WTC11 (cell line): ENCODE results near the gene VTN. TPM values are rescaled to one million over a fixed set of nuclear protein-coding genes. Genes with fewer than 3 reads are reported as not detected.

ENCODE experiments used
- ATF1 ChIP-seq: sonication (generic); formaldehyde crosslinking; IDR thresholded peaks from 2 replicates; pipeline ENCODE4 v1.8.1; 2023; ENCODE audit warnings: mild to moderate bottlenecking, moderate library complexity, missing genetic modification reagents
- ERG ChIP-seq: fragments of 250-450 bp; sonication (Bioruptor Pico); IDR thresholded peaks from 2 replicates; pipeline ENCODE4 v1.8.0; 2021; ENCODE audit warnings: mild to moderate bottlenecking
- FOXJ3 ChIP-seq: sonication (generic); formaldehyde crosslinking; IDR thresholded peaks from 2 replicates; pipeline ENCODE4 v1.9.0; 2021; ENCODE audit warnings: missing genetic modification reagents, mild to moderate bottlenecking, borderline replicate concordance
- FOXK1 ChIP-seq: sonication (generic); formaldehyde crosslinking; IDR thresholded peaks from 2 replicates; pipeline ENCODE4 v1.8.0; 2022; ENCODE audit warnings: mild to moderate bottlenecking, moderate library complexity, missing genetic modification reagents
- GTF2I ChIP-seq: fragments of 250-450 bp; sonication (Bioruptor Pico); conservative IDR thresholded peaks from 2 replicates; pipeline ENCODE4 v1.4.0; 2021; ENCODE audit warnings: mild to moderate bottlenecking
- KAT7 ChIP-seq: sonication (generic); formaldehyde crosslinking; IDR thresholded peaks from 2 replicates; pipeline ENCODE4 v1.8.1; 2023; ENCODE audit warnings: missing genetic modification reagents, mild to moderate bottlenecking, borderline replicate concordance
- NR3C1 ChIP-seq: sonication (generic); formaldehyde crosslinking; conservative IDR thresholded peaks from 2 replicates; pipeline ENCODE4 v1.8.1; 2023; ENCODE audit warnings: low read depth, mild to moderate bottlenecking, missing genetic modification reagents
- SOX15 ChIP-seq: fragments of 250-450 bp; sonication (Bioruptor Pico); IDR thresholded peaks from 2 replicates; pipeline ENCODE4 v1.9.0; 2021; ENCODE audit warnings: mild to moderate bottlenecking
- STAT6 ChIP-seq: sonication (generic); formaldehyde crosslinking; conservative IDR thresholded peaks from 2 replicates; pipeline ENCODE4 v1.8.1; 2023; ENCODE audit warnings: mild to moderate bottlenecking, low read depth, missing genetic modification reagents, moderate library complexity
- TCF7 ChIP-seq: sonication (generic); formaldehyde crosslinking; IDR thresholded peaks from 2 replicates; pipeline ENCODE4 v1.8.0; 2022; ENCODE audit warnings: mild to moderate bottlenecking, low read depth, missing genetic modification reagents, moderate library complexity
- TEAD1 ChIP-seq: sonication (generic); formaldehyde crosslinking; IDR thresholded peaks from 2 replicates; pipeline ENCODE4 v1.8.0; 2022; ENCODE audit warnings: mild to moderate bottlenecking, missing genetic modification reagents
- TP53 ChIP-seq: sonication (generic); formaldehyde crosslinking; IDR thresholded peaks from 2 replicates; pipeline ENCODE4 v1.8.1; 2023; ENCODE audit warnings: mild to moderate bottlenecking, missing genetic modification reagents
- ZNF219 ChIP-seq: sonication (generic); formaldehyde crosslinking; IDR thresholded peaks from 2 replicates; pipeline ENCODE4 v1.8.0; 2023; ENCODE audit warnings: missing genetic modification reagents, mild to moderate bottlenecking, borderline replicate concordance
- ZNF281 ChIP-seq: sonication (generic); formaldehyde crosslinking; IDR thresholded peaks from 2 replicates; pipeline ENCODE4 v1.8.0; 2023; ENCODE audit warnings: mild to moderate bottlenecking, missing genetic modification reagents
- ZNF423 ChIP-seq: fragments of 250-450 bp; sonication (Bioruptor Pico); IDR thresholded peaks from 2 replicates; pipeline ENCODE4 v2.1.2; 2022; ENCODE audit warnings: mild to moderate bottlenecking, moderate library complexity
- ZNF532 ChIP-seq: fragments of 250-450 bp; sonication (Bioruptor Pico); IDR thresholded peaks from 2 replicates; pipeline ENCODE4 v1.9.0; 2021; ENCODE audit warnings: mild to moderate bottlenecking, borderline replicate concordance
- total RNA-seq: library from RNA; stranded (reverse); gene quantifications from 3 replicates; pipeline ENCODE4 v1.2.3, GENCODE V29; 2021
- TF ChIP-seq, protein P1 (sequence below): sonication (generic); formaldehyde crosslinking; IDR thresholded peaks from 2 replicates; pipeline ENCODE4 v1.8.0; 2023; ENCODE audit warnings: missing genetic modification reagents, mild to moderate bottlenecking, borderline replicate concordance
- TF ChIP-seq, protein P2 (sequence below): fragments of 250-450 bp; sonication (Bioruptor Pico); IDR thresholded peaks from 2 replicates; pipeline ENCODE4 v1.9.0; 2021; ENCODE audit warnings: mild to moderate bottlenecking

Gene VTN
- total RNA-seq, 1 experiment from 2014 or later: 1.6 TPM

- TF ChIP-seq, protein P1, sequence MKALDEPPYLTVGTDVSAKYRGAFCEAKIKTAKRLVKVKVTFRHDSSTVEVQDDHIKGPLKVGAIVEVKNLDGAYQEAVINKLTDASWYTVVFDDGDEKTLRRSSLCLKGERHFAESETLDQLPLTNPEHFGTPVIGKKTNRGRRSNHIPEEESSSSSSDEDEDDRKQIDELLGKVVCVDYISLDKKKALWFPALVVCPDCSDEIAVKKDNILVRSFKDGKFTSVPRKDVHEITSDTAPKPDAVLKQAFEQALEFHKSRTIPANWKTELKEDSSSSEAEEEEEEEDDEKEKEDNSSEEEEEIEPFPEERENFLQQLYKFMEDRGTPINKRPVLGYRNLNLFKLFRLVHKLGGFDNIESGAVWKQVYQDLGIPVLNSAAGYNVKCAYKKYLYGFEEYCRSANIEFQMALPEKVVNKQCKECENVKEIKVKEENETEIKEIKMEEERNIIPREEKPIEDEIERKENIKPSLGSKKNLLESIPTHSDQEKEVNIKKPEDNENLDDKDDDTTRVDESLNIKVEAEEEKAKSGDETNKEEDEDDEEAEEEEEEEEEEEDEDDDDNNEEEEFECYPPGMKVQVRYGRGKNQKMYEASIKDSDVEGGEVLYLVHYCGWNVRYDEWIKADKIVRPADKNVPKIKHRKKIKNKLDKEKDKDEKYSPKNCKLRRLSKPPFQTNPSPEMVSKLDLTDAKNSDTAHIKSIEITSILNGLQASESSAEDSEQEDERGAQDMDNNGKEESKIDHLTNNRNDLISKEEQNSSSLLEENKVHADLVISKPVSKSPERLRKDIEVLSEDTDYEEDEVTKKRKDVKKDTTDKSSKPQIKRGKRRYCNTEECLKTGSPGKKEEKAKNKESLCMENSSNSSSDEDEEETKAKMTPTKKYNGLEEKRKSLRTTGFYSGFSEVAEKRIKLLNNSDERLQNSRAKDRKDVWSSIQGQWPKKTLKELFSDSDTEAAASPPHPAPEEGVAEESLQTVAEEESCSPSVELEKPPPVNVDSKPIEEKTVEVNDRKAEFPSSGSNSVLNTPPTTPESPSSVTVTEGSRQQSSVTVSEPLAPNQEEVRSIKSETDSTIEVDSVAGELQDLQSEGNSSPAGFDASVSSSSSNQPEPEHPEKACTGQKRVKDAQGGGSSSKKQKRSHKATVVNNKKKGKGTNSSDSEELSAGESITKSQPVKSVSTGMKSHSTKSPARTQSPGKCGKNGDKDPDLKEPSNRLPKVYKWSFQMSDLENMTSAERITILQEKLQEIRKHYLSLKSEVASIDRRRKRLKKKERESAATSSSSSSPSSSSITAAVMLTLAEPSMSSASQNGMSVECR (CRISPR knock-in tag): no peak; the same call in 1 of the 2 replicates
- 0 out of 2 replicates have a peak, but pooled peaks have one; percentile 20 for TF ChIP-seq NR3C1
- no peak for TF ChIP-seq GTF2I (CRISPR knock-in tag)
- peak; percentile 98 for TF ChIP-seq FOXK1 (CRISPR knock-in tag)
- TF ChIP-seq ZNF219 (CRISPR knock-in tag): no peak
- no peak for TF ChIP-seq ERG (CRISPR knock-in tag)
- 0 out of 2 replicates have a peak, but pooled peaks have one; percentile 13 for TF ChIP-seq TP53
- no peak for TF ChIP-seq SOX15
- peak; percentile 72 for TF ChIP-seq ATF1 (CRISPR knock-in tag)
- no peak for TF ChIP-seq ZNF532
- no peak for TF ChIP-seq STAT6 (CRISPR knock-in tag)
- no peak for TF ChIP-seq FOXJ3 (CRISPR knock-in tag)
- peak; percentile 67; the same call in 1 of the 2 replicates for TF ChIP-seq TEAD1 (CRISPR knock-in tag)
- TF ChIP-seq ZNF281 (CRISPR knock-in tag): no peak
- TF ChIP-seq, protein P2, sequence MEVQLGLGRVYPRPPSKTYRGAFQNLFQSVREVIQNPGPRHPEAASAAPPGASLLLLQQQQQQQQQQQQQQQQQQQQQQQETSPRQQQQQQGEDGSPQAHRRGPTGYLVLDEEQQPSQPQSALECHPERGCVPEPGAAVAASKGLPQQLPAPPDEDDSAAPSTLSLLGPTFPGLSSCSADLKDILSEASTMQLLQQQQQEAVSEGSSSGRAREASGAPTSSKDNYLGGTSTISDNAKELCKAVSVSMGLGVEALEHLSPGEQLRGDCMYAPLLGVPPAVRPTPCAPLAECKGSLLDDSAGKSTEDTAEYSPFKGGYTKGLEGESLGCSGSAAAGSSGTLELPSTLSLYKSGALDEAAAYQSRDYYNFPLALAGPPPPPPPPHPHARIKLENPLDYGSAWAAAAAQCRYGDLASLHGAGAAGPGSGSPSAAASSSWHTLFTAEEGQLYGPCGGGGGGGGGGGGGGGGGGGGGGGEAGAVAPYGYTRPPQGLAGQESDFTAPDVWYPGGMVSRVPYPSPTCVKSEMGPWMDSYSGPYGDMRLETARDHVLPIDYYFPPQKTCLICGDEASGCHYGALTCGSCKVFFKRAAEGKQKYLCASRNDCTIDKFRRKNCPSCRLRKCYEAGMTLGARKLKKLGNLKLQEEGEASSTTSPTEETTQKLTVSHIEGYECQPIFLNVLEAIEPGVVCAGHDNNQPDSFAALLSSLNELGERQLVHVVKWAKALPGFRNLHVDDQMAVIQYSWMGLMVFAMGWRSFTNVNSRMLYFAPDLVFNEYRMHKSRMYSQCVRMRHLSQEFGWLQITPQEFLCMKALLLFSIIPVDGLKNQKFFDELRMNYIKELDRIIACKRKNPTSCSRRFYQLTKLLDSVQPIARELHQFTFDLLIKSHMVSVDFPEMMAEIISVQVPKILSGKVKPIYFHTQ (CRISPR knock-in tag): no peak
- no peak for TF ChIP-seq TCF7 (CRISPR knock-in tag)
- no peak for TF ChIP-seq KAT7 (CRISPR knock-in tag)
- TF ChIP-seq ZNF423 (CRISPR knock-in tag): no peak
Observed at GRCh38 chr17:28357061-28357900, 12.8 kb downstream of the VTN start, which contains the start of gene POLDIP2 (continued).
